A673 (cell line): Measurements from ENCODE around the gene SCRN1. TPM values are rescaled to one million over a fixed set of nuclear protein-coding genes. Genes with fewer than 3 reads are reported as not detected.

Experiments
- BruUV-seq: library from RNA; stranded (reverse); fragments of 400-500 nt; replicated peaks from 2 replicates; lab custom pipeline; 2021; lab: Mats Ljungman, UMichigan
- CTCF ChIA-PET: fragments of 300-600 bp; sonication (Branson Sonifier 250); formaldehyde crosslinking; loops from one replicate; lab custom pipeline; 2022; ENCODE audit warnings: antibody characterized with exemption; lab: Charles Lee
- POLR2A ChIA-PET: fragments of 300-600 bp; sonication (Branson Sonifier 250); formaldehyde crosslinking; loops from one replicate; lab custom pipeline; 2022; ENCODE audit warnings: antibody characterized with exemption; ENCODE audit not compliant: low non-redundant PET; lab: Charles Lee
- DNase-seq: peaks from one replicate; pipeline ENCODE4 v3.0.0-alpha.2; 2015; ENCODE audit warnings: low spot score
- H3K27ac ChIP-seq: fragments of 200-600 bp; sonication (generic); 2 replicates; pipeline ENCODE4 v1.5.1; 2016; ENCODE audit warnings: mixed run types, low read depth, mild to moderate bottlenecking, mixed read lengths, antibody characterized with exemption, low read length; ENCODE audit not compliant: poor library complexity, severe bottlenecking
- H3K27me3 ChIP-seq: fragments of 200-600 bp; sonication (generic); replicated peaks from 2 replicates; pipeline ENCODE4 v1.6.1; 2017; ENCODE audit warnings: mixed run types, low read depth, mild to moderate bottlenecking, mixed read lengths, antibody characterized with exemption, low read length; ENCODE audit not compliant: insufficient read depth, poor library complexity
- H3K36me3 ChIP-seq: fragments of 200-600 bp; sonication (generic); 2 replicates; pipeline ENCODE4 v1.6.1; 2016; ENCODE audit warnings: mixed run types, mild to moderate bottlenecking, mixed read lengths, antibody characterized with exemption, low read length; ENCODE audit not compliant: insufficient read depth, poor library complexity, severe bottlenecking
- H3K4me1 ChIP-seq: fragments of 200-600 bp; sonication (generic); 2 replicates; pipeline ENCODE4 v1.6.1; 2017; ENCODE audit warnings: mixed run types, mild to moderate bottlenecking, mixed read lengths, antibody characterized with exemption, low read length; ENCODE audit not compliant: insufficient read depth, poor library complexity, severe bottlenecking
- H3K4me3 ChIP-seq: fragments of 200-600 bp; sonication (generic); 2 replicates; pipeline ENCODE4 v1.5.1; 2016; ENCODE audit warnings: low read depth, mixed run types, mild to moderate bottlenecking, mixed read lengths, low read length; ENCODE audit not compliant: poor library complexity, severe bottlenecking
- H3K9me3 ChIP-seq: fragments of 200-600 bp; sonication (generic); 2 replicates; pipeline ENCODE4 v1.6.1; 2016; ENCODE audit warnings: mixed run types, low read depth, mild to moderate bottlenecking, mixed read lengths, antibody characterized with exemption, low read length; ENCODE audit not compliant: poor library complexity, severe bottlenecking
- CTCF ChIP-seq: fragments of 300-800, 200-600 bp; sonication (generic); conservative IDR thresholded peaks from 2 replicates; pipeline ENCODE4 v1.5.1; 2017; ENCODE audit warnings: low read depth, mild to moderate bottlenecking, antibody characterized with exemption, low read length, moderate library complexity, mixed read lengths
- EZH2 ChIP-seq: fragments of 200-600 bp; sonication (generic); IDR thresholded peaks from 2 replicates; pipeline ENCODE4 v1.6.1; 2017; ENCODE audit warnings: borderline replicate concordance, low read depth, mild to moderate bottlenecking, mixed read lengths, antibody characterized with exemption, low read length; ENCODE audit not compliant: poor library complexity, severe bottlenecking
- intact Hi-C: fragments of 100-400 bp; cut with micrococcal nuclease; formaldehyde crosslinking; loops from one replicate; pipeline ENCODE4 v1.10.0; 2022; ENCODE audit not compliant: unreplicated experiment
- total RNA-seq: library from RNA; stranded (reverse); gene quantifications from 2 replicates; pipeline ENCODE4 v1.2.3, GENCODE V29; 2021

Gene SCRN1
- total RNA-seq, 1 experiment from 2014 or later: 83.9 TPM

GRCh38 chr7:29895559-29895958, 94.0 kb downstream of the SCRN1 start:
- Histone ChIP-seq H3K27me3 (no peaks in the 10 kb centered on the region), H3K4me3 (no peak overlapping the region), H3K36me3 (no peaks in the 10 kb centered on the region), H3K9me3 (no peaks in the 10 kb centered on the region), H3K27ac (no peak overlapping the region), H3K4me1 (no peaks in the 10 kb centered on the region)
- DNase-seq: no peak
- TF ChIP-seq CTCF (no peak), EZH2 (no peak)
- POLR2A ChIA-PET: no interaction called here
- CTCF ChIA-PET: no interaction called here
- intact Hi-C loops: no loop called here
- no TSS peak for BruUV-seq

- Histone ChIP-seq H3K4me3 (no peak overlapping the region), H3K9me3 (no peaks in the 10 kb centered on the region), H3K4me1 (no peaks in the 10 kb centered on the region), H3K27ac (no peak overlapping the region), H3K36me3 (no peaks in the 10 kb centered on the region), H3K27me3 (no peaks in the 10 kb centered on the region)
- DNase-seq: no peak
- no peak for TF ChIP-seq EZH2
- no peak for TF ChIP-seq CTCF
- no TSS peak for BruUV-seq
- POLR2A ChIA-PET: no interaction called here
- CTCF ChIA-PET: no interaction called here
- intact Hi-C loops: no loop called here
Measured at GRCh38 chr7:29894256-29894655, 95.3 kb downstream of the SCRN1 start.

- no peaks in the 10 kb centered on the region for H3K27me3 ChIP-seq
- CTCF ChIA-PET: no interaction called here
- TF ChIP-seq CTCF (no peak), EZH2 (no peak)
- intact Hi-C loops: no loop called here
- POLR2A ChIA-PET: no interaction called here
- no peak overlapping the region for H3K4me3 ChIP-seq
- no peaks in the 10 kb centered on the region for H3K36me3 ChIP-seq
- no peak for DNase-seq
- H3K9me3 ChIP-seq: no peaks in the 10 kb centered on the region
- no peaks in the 10 kb centered on the region for H3K4me1 ChIP-seq
- H3K27ac ChIP-seq: no peak overlapping the region
- BruUV-seq: no TSS peak
Measured at GRCh38 chr7:29893351-29893965, 96.1 kb downstream of the SCRN1 start.
